ENCODE measurements around the gene NFIB. TPM values are rescaled to one million over a fixed set of nuclear protein-coding genes. Genes with fewer than 3 reads are reported as not detected.
A peak's percentile ranks its signal among the peaks of the same experiment; 100 is the strongest.

NFIB gene
- total RNA-seq, 2 donors from 2014 or later, result 131 to 165 TPM

DNA sequence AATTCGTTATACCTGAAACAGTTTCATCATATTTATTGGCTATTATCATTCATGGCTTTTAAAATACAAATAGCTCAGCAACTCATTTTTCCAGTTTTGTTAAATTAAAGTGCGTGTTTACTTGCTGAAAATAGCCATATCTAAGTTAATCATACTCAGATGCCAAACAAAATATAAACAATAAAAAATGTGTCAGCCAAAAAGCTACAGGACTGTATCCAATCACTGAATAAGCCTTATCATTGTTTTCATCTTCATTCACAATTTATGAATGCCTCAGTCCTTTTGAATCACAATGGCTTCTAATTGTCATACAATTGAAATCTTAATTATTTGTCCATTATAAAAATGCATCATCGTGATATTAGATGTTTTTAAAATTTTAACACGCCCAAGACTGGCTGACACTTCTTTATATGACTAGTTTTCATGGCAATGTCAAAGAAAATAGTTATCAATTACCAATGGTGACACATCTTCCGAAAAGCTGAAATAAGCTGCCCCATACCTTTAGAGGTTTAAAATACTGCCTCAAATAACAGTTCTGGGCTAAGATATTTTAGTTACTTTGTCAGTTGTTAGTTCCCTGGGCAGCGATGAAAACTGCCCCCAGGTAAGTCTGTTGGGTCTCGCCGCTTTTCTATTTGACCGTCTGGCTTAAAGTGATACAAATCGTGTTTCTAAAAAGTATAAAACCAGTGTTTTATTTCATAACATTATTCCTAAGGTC lies 1.8 kb downstream of the NFIB start:
- Histone ChIP-seq H3K27me3 (replicated peaks; ENCODE audit: insufficient read depth) (no peaks in the 10 kb centered on the region), H3K9me3 (no peaks in the 10 kb centered on the region), H3K36me3 (no peaks in the 10 kb centered on the region), H3K27ac (peak overlapping the region; percentile 96 to 99), H3K4me3 (peak overlapping the region; percentile 73 to 86), H3K4me1 (replicated peaks) (peaks cover 6% of the 10 kb centered on the region)
- DNase-seq (ENCODE audit: low spot score), result no peak
- WGBS, result 17% methylated on average over 10 of the region's 10 CpGs
- TF ChIP-seq POLR2AphosphoS5 (IDR thresholded peaks at IDR 0.05) (no peak), POLR2A (IDR thresholded peaks at IDR 0.05) (no peak)
- TF ChIP-seq, protein P1, sequence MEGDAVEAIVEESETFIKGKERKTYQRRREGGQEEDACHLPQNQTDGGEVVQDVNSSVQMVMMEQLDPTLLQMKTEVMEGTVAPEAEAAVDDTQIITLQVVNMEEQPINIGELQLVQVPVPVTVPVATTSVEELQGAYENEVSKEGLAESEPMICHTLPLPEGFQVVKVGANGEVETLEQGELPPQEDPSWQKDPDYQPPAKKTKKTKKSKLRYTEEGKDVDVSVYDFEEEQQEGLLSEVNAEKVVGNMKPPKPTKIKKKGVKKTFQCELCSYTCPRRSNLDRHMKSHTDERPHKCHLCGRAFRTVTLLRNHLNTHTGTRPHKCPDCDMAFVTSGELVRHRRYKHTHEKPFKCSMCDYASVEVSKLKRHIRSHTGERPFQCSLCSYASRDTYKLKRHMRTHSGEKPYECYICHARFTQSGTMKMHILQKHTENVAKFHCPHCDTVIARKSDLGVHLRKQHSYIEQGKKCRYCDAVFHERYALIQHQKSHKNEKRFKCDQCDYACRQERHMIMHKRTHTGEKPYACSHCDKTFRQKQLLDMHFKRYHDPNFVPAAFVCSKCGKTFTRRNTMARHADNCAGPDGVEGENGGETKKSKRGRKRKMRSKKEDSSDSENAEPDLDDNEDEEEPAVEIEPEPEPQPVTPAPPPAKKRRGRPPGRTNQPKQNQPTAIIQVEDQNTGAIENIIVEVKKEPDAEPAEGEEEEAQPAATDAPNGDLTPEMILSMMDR (IDR thresholded peaks at IDR 0.05), result no peak
- intact Hi-C loops (cut with DNase I), result loop anchor here (2.0 to 10.0 kb wide), 4 partner anchors 35 to 281 kb away; no protein-coding TSS in a partner anchor

DNA sequence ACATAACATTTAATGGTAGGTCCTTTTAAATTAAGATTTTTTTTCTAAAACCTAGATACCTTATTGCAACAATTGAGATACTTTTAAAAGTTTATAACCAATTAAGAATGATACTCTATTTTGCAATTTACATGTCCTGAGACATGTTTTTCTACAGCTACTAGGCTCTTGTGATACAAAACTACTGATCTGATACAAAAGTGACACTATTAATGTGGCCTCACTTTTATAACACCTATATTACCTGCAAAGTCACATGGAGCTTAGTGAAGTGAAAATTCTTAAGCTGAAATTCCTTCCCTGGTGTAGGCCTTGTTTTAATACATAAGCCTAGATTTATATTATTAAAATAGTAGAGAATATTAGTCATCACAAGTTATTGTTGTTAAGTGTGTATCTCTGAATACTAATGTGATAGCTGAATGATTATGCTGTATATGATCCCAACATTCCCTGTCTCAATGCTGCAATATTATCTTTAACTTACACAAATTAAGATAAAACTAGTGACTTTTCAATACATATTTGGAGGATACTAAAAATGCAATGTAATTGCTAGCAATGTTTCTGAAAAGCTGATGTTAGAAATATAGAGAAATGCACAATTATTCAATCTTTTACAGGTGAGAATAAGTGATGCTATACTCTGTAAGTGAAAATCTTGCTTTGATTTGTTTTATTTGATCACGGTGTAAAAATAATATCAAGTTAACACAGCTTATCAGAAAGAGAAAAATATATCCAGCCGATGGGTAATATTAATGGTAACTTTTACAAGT lies 2.6 kb downstream of the NFIB start:
- H3K9me3 ChIP-seq, result no peaks in the 10 kb centered on the region
- 23% methylated on average over 2 of the region's 2 CpGs for WGBS
- no peak for TF ChIP-seq POLR2A (IDR thresholded peaks at IDR 0.05)
- TF ChIP-seq, protein P1 (IDR thresholded peaks at IDR 0.05), result no peak
- TF ChIP-seq POLR2AphosphoS5 (IDR thresholded peaks at IDR 0.05), result no peak
- H3K4me1 ChIP-seq (replicated peaks), result peaks cover 3% of the 10 kb centered on the region
- peak overlapping the region; percentile 73 to 86 for H3K4me3 ChIP-seq
- H3K27ac ChIP-seq, result peak overlapping the region; percentile 96 to 99
- intact Hi-C loops (cut with DNase I), result loop anchor here (5.0 to 10.0 kb wide), 3 partner anchors 36 to 217 kb away; no protein-coding TSS in a partner anchor
- H3K36me3 ChIP-seq, result no peaks in the 10 kb centered on the region
- no peak for DNase-seq (ENCODE audit: low spot score)
- H3K27me3 ChIP-seq (replicated peaks; ENCODE audit: insufficient read depth), result no peaks in the 10 kb centered on the region

DNA sequence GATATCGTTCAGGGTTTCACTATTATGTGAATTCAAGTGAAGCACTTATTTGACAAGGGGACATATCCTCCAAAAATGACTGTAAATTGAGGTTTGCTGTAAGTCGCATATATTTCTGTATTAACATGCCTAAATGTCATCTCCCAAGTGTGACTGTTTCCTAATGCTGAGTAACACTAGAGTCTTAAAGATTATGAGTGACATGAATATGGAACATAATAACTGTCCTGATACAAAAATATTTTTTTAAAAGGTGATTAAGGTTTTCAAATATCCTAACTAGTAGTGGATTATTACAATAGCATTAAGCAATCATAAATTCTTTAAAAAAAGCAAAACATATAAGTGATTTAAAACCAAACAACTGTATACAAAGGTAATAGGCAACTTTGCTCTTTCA lies 3.6 kb downstream of the NFIB start:
- Histone ChIP-seq H3K4me3 (peak overlapping the region; percentile 73 to 86), H3K4me1 (replicated peaks) (no peaks in the 10 kb centered on the region), H3K27me3 (replicated peaks; ENCODE audit: insufficient read depth) (no peaks in the 10 kb centered on the region), H3K27ac (peak overlapping the region; percentile 21 to 99), H3K9me3 (no peaks in the 10 kb centered on the region), H3K36me3 (no peaks in the 10 kb centered on the region)
- TF ChIP-seq POLR2A (IDR thresholded peaks at IDR 0.05) (no peak), POLR2AphosphoS5 (IDR thresholded peaks at IDR 0.05) (no peak)
- TF ChIP-seq, protein P1 (IDR thresholded peaks at IDR 0.05), result no peak
- intact Hi-C loops (cut with DNase I), result loop anchor here (5.0 to 10.0 kb wide), 3 partner anchors 37 to 216 kb away; no protein-coding TSS in a partner anchor
- 52% methylated on average over 2 of the region's 2 CpGs for WGBS
- no peak for DNase-seq (ENCODE audit: low spot score)

DNA sequence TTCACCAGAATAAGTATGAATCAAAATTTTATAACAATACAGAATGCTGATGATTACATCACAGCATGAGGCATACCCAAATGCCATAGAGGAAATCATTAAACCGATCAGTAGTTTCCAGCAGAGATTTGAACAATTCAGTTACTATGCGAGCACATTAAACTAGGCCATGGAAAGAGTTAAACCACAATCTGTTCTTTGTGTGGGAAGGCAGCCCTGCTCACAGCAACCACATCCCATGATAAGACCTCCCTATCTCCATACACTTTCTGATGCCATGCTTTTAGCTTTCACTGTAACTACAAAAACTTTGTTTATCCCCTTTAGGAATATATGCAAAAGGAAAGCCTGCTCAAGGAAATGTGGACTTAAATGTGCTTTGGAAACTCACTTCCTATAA lies 4.5 kb downstream of the NFIB start:
- H3K9me3 ChIP-seq, result no peaks in the 10 kb centered on the region
- 32% methylated on average over 2 of the region's 2 CpGs for WGBS
- H3K27me3 ChIP-seq (replicated peaks; ENCODE audit: insufficient read depth), result no peaks in the 10 kb centered on the region
- intact Hi-C loops (cut with DNase I), result no loop called here
- H3K4me3 ChIP-seq, result peak overlapping the region; percentile 73 to 86
- DNase-seq (ENCODE audit: low spot score), result no peak
- H3K27ac ChIP-seq, result peak overlapping the region; percentile 21 to 99
- no peaks in the 10 kb centered on the region for H3K4me1 ChIP-seq (replicated peaks)
- TF ChIP-seq POLR2A (IDR thresholded peaks at IDR 0.05) (no peak), POLR2AphosphoS5 (IDR thresholded peaks at IDR 0.05) (peak; percentile 20)
- TF ChIP-seq, protein P1 (IDR thresholded peaks at IDR 0.05), result no peak
- no peaks in the 10 kb centered on the region for H3K36me3 ChIP-seq
